Stimulated activated CD4-positive, alpha-beta T cell treated with anti-CD3 and anti-CD28 coated beads, Interleukin-12 subunit alpha, Interleukin-12 subunit beta, amount 100 ng/mL, for 4 hours (primary cell): ENCODE results near the gene KRTAP10-11.
"Not testable (repeated sequence)": the region's sequence is repeated elsewhere in the genome, so short reads cannot be mapped to it uniquely, and the experiment has no call there.

ENCODE experiments used
- DNase-seq: peaks from one replicate; pipeline ENCODE4 v3.0.0-alpha.2; 2020

The KRTAP10-11 gene

DNA sequence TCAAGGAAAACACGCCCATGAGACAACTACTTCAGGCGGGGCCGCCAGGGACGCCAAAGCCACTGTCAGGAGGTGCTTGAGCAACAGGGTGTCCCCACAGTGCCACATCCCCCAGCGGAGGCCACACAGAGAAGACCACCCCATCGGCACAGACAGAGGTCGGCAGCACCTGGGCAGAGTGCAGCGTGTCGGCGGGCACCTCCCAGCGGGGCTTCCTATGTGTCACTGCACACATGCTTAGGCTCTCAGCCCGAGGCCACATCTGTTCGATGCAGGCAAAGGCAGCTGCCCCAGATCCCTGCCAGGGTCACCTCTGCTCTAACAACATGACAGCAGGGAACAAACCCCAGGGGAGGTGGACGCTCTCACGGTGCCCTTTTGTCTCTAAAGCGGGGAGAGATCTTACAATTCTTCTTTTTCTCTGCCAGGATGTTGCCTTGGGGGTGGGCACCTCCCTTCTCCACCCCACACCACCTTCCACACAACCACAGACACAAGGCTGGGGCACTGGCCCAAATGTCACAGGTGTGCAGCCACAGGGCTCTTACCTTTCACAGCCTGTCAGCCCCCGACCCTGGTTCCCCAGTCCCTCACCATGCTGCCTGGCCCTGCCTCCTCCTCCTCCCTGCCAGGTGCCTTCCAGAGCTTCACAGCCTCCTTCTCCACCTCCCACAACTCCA, 30.2 kb upstream of the KRTAP10-11 start:
- no peak for DNase-seq

DNA sequence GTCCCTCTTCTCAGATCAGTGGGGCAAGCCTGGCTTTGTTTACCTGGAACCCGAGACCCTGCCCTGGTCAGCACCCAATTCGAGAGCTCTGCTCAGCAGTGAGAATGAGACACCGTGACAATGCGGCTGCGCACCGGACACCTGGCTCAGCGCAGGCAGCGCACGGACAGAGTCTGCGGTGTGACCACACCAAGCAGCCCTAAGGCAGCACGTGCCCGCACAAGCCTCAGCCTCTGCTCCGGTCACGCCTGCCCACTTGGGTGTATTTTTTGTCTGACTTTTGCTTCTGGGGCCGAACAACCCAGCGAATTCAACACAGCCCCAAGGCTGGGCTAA, 29.7 kb upstream of the KRTAP10-11 start:
- no peak for DNase-seq

DNA sequence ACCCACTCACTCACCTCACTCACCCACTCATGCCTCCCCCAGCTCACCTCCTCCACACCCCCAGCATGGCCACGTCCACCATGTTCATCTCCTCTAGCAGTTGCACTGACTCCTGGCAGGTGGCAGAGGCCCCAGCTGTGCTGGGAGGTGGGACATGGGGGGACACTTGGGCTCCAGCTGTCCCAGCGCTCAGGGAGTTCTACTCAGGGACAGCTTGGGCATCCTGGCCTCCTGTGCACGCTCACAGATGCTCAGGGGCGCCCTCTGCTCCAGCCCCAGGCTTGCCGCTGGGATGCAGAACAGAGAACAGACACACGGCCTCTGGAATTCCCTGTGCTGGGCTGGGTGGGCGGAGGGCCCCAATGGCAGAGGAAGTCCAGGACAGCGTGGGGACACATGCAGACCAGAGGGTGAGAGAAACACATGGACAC, 29.1 kb upstream of the KRTAP10-11 start:
- DNase-seq = no peak

DNA sequence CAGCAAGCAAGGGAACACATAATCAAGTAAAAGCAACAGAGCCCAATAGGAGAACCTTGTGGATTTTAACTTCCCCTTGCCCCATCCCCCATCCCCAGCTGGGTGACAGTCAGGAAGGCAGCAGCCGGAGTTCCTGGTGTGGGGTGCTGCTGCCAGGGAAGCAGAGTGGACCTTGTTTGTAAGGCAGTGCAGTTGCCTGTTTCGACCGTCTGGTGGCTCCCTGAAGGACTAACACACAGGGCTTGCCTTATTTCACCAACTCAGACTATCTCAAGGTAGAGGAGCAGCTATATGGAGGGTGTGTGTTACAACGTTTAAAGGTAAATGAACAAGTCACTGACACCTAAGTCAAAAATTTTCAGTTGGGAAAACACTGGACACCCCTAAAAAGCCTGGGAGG, 27.7 kb upstream of the KRTAP10-11 start:
- no peak for DNase-seq

DNA sequence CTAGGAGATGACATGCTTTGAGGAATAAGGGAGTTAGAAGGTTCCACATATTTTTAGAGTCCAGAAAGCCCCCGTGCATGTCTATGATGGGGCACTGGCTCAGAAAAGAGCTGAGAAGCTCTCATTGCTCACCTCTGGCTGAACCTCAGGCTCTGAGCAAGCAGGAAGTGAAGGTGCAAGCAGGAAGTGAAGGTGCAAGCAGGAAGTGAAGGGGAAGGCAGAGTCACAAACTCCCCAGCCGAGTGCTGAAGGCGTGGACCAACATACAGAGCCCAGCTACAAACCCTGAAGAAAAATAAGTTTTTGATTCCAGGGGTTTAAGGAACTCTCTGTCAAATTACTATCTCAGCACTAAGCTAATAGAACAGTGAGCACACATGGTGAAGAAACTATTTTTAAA, 27.3 kb upstream of the KRTAP10-11 start:
- peak; percentile 37 for DNase-seq

DNA sequence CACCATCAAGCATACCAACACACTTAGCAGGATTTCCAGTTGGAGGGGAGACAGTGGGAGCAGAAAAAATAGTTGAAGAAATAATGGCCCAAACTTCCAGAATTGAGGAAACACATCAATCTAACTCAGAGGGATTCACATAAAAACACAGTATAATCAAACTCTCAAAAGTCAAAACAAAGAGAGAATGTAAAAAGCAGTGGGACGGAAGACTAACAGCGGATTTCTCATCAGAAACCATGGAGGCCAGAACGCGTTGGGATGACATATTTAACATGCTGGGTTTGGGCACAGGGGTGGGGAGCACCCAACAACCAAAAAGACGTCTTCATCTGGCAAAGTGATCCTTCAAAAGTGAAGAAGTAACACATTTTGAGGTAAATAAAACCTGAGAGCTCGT, 26.3 kb upstream of the KRTAP10-11 start:
- no peak for DNase-seq

DNA sequence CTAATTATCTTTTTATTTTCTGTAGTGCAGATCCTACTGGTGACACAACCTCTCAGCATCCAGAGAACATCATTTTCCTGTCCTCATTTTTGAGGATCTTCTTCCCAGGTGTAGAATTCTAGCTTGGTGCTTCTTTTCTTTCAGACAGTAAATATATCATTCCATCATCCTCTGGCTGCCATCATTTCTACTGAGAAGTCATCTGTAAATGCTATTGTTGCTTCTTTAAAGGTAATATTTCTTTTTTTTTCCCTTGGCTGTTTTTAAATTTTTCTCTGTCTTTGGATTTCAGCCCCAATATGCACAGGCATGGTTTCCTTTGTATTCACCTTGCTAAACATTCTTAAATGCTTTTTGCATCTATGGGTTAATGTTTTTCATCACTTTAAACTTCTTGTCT, 22.6 kb upstream of the KRTAP10-11 start:
- no peak for DNase-seq

DNA sequence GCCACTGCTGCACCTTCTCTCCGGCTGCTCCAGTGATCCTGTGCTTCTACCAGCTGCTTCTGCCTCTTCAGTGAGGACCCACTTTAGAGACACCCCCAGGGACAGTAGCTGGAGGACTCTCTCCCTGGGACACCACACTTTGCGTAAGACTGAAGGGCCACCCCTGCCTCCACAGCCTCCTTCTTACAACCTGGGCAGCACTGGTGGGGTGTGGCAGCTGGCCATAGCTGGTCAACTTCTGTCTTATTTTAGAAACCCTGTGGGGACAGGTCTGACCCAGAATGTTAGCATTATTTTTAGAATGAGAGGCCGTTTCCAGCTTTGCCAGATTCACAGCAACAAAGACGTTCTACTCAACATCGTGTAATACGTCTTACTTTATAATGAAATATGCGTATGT, 20.5 kb upstream of the KRTAP10-11 start:
- DNase-seq = no peak

DNA sequence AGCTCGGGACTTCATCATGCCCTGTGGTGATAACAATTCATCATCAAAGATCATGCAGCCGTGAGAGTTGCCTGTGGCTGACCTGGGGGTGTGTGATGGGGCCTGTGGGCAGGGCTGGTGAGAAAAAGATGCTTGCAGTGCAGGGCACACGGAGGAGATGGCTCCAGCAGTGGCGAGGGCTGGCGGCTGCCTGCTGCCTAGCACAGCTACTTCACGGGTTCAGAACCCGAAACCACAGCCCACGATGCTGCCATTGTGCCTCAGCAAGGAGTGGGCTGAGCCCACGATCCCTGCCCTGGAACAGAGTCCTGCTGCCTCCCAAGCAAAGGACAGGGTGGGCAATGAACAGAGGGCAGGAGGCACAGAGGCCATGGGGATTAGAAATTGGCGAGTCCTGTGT, 20.0 kb upstream of the KRTAP10-11 start:
- no peak for DNase-seq

DNA sequence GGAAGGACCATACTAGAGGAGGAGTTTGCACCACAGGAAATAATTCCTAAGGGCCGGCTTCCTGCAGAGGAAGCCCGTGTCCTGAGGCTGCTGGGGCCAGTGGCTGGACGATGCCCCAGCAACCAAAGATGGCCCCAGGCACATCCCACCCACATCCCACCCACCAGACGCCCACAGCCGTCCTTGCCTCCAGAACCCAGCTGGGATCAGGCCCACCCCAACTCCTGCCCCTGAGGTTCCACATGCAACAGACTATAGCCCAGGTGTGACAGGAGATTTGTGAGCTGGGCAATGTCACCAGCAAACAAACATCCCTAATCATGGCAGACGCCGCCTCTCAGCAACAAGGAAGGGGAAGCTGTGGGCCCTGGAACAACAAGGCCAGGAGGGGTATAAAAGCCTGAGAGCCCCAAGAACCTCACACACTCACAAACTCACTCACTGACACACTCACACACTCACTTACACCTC, 19.5 kb upstream of the KRTAP10-11 start, which contains the start of gene KRTAP10-9:
Gene KRTAP10-9 (plus strand): TSS at position 421 of the 471 bp plus-strand sequence. CDS start 79 bp downstream, outside the sequence.
- no peak for DNase-seq

DNA sequence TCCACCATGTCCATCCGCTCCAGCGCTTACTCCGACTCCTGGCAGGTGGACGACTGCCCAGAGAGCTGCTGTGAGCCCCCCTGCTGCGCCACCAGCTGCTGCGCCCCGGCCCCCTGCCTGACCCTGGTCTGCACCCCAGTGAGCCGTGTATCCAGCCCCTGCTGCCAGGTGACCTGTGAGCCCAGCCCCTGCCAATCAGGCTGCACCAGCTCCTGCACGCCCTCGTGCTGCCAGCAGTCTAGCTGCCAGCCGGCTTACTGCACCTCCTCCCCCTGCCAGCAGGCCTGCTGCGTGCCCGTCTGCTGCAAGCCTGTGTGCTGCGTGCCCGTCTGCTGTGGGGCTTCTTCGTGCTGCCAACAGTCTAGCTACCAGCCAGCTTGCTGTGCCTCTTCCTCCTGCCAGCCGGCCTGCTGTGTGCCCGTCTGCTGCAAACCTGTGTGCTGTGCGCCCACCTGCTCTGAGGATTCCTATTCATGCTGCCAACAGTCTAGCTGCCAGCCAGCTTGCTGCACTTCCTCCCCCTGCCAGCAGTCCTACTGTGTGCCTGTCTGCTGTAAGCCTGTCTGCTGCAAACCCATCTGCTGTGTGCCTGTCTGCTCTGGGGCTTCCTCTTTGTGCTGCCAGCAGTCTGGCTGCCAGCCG, 18.9 kb upstream of the KRTAP10-11 start:
- DNase-seq = not testable (repeated sequence)

DNA sequence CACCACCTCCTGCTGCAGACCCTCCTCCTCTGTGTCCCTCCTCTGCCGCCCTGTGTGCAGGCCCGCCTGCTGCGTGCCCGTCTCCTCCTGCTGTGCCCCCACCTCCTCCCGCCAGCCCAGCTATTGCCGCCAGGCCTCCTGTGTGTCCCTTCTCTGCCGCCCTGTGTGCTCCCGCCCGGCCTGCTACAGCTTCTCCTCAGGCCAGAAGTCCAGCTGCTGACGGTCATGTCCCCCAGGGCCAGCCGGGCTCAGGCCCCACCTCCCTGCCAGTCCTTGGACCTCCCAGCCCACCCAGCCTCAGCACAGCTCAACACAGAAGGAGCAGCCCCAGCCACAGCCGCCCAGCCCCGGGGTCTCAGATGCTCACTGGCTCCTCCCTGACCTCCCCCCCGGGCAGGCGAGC, 18.4 kb upstream of the KRTAP10-11 start:
- DNase-seq = not testable (repeated sequence)

DNA sequence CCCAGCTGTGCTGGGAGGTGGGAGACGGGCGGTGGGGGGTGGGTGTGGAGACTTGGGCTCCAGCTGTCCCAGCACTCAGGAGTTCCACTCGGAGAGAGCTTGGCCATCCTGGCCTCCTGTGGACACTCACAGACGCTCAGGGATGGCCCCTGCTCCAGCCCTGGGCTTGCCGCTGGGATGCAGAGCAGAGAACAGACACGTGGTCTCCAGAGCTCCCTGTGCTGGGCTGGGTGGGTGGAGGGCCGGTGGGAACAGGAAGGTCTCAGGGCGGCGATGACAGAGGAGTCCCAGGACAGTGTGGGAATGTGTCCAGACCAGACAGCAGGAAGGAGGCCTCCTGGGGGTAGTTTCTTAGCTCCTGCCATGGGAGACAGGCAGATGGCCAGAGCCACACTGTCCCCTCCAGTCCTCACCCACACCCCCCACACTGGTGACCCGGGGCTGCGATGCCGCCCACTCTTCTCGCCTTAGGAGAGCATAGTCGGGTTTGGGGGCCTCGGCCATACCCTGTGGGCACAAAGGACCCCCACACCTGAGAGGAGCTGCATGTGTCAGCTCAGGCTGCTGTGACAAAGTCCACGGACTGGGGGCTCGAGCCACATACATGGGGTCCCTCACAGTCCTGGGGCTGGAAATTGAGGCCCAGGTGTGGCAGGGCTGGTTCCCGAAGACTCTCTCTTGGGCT, 17.4 kb upstream of the KRTAP10-11 start:
- no peak for DNase-seq

DNA sequence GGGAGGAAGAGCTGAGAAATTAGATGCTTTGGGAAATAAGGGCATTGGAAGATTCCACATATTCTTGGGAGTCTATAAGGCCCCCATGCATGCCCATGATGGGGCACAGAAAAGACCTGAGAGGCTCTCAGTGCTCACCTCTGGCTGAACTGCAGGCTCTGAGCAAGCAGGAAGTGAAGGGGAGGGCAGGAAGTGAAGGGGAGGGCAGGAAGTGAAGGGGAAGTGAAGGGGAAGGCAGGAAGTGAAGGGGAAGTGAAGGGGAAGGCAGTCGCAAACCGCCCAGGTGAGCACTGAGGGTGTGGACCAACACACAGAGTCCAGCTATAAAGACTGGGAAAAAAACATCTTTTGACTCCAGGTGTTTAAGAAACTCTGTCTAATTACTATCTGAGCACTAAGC, 15.8 kb upstream of the KRTAP10-11 start:
- no peak for DNase-seq

DNA sequence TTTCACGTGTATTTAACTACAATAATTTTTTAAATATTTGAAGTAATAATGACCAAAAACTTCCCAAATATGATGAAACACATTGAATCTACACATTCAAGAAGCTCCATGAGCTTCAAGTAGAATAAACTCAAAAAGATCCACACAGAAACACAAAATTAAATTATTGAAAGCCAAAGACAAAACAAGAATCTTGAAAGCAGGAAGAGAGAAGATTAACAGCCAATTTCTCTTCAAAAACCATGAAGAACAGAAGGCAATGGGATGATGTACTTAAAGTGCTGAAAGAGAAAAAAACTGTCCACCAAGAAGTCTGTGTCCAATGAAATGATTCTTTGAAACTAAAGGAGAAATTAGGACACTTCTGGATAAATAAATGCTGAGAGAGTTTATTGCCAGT, 14.1 kb upstream of the KRTAP10-11 start:
- no peak for DNase-seq

DNA sequence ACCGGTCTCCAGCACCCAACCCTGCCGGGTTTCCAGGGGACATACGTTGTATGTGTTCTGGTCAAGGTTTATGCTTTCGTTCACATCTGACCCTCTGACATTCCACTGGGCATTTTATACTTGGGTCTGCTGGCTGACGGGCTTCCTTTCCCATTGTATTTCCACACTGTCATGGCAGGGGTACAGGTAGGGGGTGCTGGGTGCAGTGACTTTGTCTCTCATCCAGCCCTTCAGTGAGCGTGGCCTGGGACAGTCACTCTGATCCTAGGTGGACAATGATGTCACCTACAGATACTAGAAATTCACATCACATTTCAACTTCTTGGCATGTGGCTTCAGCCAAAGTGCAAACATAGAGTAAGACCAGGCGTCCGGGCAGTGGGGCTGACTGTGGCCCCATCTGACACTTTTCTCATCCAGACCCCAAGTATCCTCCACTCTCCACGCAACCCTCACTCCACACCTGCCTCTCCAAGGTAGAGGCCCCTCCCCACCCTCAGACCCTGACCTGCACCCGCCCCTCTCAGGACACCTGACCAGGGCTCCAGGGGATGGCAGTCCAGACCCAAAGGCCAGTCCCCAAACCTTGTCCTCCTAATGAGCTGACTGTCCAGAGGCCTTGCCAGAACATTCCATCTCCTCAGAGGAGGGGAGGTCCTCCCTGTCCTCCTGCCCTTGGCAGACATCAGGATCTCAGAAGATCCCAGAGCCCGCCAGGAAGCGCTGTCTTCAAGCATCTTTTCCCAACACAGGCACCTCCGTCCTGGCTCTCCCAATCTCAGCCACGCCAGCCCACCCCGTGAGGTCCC, 9.8 kb upstream of the KRTAP10-11 start:
- no peak for DNase-seq

DNA sequence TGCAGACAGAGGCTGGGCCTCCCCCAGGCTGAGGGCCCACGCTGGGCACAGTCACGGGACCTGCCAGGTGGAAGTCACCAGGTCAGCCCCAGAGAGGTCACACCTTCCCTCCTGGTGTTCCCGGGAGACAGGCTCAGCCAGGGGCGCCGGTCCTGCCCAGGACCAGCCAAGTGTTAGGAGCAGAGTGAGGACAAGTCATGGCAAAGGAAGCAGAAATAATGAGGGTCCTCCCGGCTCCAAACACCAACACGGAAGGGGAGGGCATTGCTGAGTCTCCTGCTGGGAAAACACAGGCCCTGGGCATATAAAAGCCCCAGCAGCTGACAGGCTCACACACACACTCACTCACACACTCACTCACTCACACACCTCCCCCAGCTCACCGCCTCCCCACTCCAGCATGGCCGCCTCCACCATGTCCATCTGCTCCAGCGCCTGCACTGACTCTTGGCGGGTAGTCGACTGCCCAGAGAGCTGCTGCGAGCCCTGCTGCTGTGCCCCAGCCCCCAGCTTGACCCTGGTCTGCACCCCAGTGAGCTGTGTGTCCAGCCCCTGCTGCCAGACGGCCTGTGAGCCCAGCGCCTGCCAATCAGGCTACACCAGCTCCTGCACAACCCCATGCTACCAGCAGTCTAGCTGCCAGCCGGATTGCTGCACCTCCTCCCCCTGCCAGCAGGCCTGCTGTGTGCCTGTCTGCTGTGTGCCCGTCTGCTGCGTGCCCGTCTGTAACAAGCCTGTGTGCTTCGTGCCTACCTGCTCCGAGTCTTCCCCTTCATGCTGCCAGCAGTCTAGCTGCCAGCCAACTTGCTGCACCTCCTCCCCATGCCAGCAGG, 9.0 kb upstream of the KRTAP10-11 start, which contains the start of gene KRTAP10-10:
Gene KRTAP10-10 (plus strand): TSS at position 339 of the 833 bp plus-strand sequence. CDS start 62 bp downstream, at position 401.
- no peak for DNase-seq

DNA sequence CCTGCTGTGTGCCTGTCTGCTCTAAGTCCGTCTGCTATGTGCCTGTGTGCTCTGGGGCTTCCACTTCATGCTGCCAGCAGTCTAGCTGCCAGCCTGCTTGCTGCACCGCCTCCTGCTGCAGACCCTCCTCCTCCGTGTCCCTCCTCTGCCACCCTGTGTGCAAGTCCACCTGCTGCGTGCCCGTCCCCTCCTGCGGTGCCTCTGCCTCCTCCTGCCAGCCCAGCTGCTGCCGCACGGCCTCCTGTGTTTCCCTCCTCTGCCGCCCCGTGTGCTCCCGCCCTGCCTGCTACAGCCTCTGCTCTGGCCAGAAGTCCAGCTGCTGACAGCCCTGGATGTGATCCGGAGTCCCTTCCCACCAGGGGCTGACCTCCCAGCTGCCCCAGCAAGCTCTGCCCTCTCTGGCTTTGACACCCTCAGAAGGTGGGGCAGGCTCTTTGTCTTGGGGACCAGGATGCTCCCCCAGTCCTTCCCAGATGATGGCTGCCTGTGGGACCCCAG, 8.3 kb upstream of the KRTAP10-11 start:
- not testable (repeated sequence) for DNase-seq

DNA sequence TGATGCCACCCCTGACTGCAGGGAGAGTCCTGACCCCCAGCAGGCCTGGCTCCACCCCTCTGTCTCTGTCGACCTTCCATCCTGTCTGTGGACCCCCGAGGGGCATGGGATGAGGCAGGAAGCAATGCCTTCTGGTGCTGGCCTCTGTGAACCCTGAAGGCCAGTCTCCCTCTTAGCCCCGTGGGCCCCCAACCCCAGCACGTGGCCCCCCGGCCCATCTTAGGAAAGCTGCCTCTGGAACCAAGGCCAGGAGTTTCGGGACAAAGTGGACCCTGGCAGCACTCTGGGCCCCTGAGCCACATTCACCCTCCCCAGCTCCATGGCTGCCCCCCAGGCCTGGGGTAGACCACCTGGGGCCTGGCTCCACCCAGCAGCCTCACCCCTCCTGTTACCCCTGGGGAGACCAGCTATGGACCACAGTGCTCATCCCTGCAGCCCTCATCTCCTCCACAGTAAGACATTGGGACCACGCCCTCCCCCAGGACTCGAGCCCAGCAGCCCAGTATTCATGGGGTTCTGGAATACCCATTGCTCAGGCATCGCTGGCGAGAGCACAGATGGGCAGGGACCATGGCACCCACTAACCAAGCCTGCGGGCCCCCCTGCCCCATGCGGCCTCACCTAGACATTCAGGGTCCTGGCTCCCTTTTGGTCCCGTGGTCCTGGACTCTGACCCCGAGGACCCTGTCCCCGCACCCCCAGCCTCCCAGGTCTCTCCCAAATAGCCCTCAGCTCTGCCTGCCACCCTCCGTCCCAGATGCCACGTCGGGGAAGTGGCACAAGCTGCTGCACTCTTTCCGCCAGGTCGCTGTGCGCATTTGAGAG, 7.5 kb upstream of the KRTAP10-11 start:
- not testable (repeated sequence) for DNase-seq

DNA sequence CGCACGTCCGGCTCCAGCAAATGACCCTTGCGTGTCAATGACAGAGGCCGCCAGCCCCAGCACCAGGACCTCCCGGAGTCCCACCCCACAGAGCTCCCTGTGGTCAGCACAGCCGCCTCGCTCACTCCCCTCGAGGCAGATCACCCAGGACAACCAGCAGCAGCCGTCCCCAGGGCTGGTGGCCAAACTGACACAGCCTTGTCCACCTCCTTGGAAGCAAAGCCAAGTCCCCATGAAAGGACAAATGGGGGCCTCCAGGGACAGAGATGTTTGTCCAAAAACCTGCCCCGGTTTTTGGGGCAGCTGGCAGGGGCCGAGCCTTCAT, 6.9 kb upstream of the KRTAP10-11 start:
- no peak for DNase-seq

DNA sequence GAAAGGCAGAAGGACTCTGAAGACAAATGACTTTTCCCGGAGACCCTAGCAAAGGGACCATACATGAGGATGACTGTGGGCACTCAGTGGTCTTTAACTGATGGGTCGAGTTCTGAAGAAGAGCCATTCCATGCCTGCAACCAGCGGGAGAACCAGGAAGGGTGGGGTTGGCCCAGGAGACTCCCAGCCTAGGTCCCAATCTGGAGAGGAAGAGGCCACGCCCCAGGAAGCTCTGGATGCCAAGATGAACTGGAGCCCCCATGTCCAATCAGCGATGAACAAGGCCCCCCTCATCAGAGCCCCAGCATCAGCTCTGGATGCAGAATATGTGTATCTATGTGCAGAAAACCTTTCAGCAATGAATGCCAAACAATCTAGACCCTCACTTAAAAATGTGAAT, 5.5 kb upstream of the KRTAP10-11 start:
- DNase-seq = no peak
